CD14-positive monocyte (primary cell): ENCODE measurements around the gene PYGM. TPM values are rescaled to one million over a fixed set of nuclear protein-coding genes. Genes with fewer than 3 reads are reported as not detected.

Experiments used
- DNase-seq, 3 donors: peaks; one replicate each; pipeline ENCODE4 v3.0.0-alpha.2; 2011 to 2022
- H2AFZ ChIP-seq: 2 replicates; pipeline ENCODE4 v1.6.0; 2012; ENCODE audit warnings: mild to moderate bottlenecking, low read depth, low read length, inconsistent platforms; ENCODE audit not compliant: insufficient read depth, poor library complexity, severe bottlenecking
- H3K27ac ChIP-seq, 2 donors: 1 replicate in 1 of 2; 2 replicates in 1 of 2; pipeline ENCODE4 v1.5.1; 2012 to 2013; ENCODE audit warnings: low read length in 2 of 2, control low read depth in 1 of 2, inconsistent platforms in 1 of 2, low read depth in 1 of 2, mild to moderate bottlenecking in 1 of 2
- H3K27me3 ChIP-seq, 2 donors: one replicate each; pipeline versions ENCODE4 v1.6.0 to v1.6.1; 2011 to 2013; ENCODE audit warnings: low read length in 2 of 2; ENCODE audit not compliant: control insufficient read depth in 2 of 2, insufficient read depth in 2 of 2
- H3K36me3 ChIP-seq, 2 donors: replicated peaks in 1 of 2; 1 replicate in 1 of 2; 2 replicates in 1 of 2; pipeline versions ENCODE4 v1.5.1 to v1.6.1; 2012 to 2013; ENCODE audit warnings: low read length in 2 of 2, control low read depth in 1 of 2, inconsistent platforms in 1 of 2, mild to moderate bottlenecking in 1 of 2; ENCODE audit not compliant: insufficient read depth in 2 of 2, control insufficient read depth in 1 of 2
- H3K4me1 ChIP-seq, 2 donors: 1 replicate in 1 of 2; 2 replicates in 1 of 2; pipeline versions ENCODE4 v1.5.1 to v1.6.1; 2012 to 2013; ENCODE audit warnings: low read length in 2 of 2, control low read depth in 1 of 2, inconsistent platforms in 1 of 2, mild to moderate bottlenecking in 1 of 2, moderate library complexity in 1 of 2; ENCODE audit not compliant: insufficient read depth in 2 of 2, control insufficient read depth in 1 of 2
- H3K4me2 ChIP-seq: replicated peaks from 2 replicates; pipeline ENCODE3; 2012; ENCODE audit warnings: low read length, moderate library complexity, mild to moderate bottlenecking; ENCODE audit not compliant: poor library complexity, severe bottlenecking; ENCODE audit errors: extremely low read depth
- H3K4me3 ChIP-seq, 3 experiments: fragments of 200-600 bp in 1 of 3; sonication (generic) in 1 of 3; replicated peaks in 1 of 3; 1 replicate in 2 of 3; 2 replicates in 1 of 3; pipeline ENCODE4 v1.5.1; 2011 to 2013; ENCODE audit warnings: low read length in 3 of 3, mild to moderate bottlenecking in 3 of 3, control low read depth in 2 of 3, low read depth in 2 of 3, inconsistent platforms in 1 of 3, moderate library complexity in 1 of 3
- H3K79me2 ChIP-seq: 2 replicates; pipeline ENCODE4 v1.6.0; 2012; ENCODE audit warnings: mild to moderate bottlenecking, control low read depth, inconsistent platforms, low read length, moderate library complexity; ENCODE audit not compliant: insufficient read depth
- H3K9ac ChIP-seq: 2 replicates; pipeline ENCODE4 v1.6.0; 2017; ENCODE audit warnings: low read length, mild to moderate bottlenecking; ENCODE audit not compliant: insufficient read depth, poor library complexity, severe bottlenecking
- H3K9me3 ChIP-seq, 2 donors: replicated peaks in 1 of 2; 1 replicate in 1 of 2; 2 replicates in 1 of 2; pipeline versions ENCODE4 v1.5.1 to v1.6.1; 2012 to 2013; ENCODE audit warnings: low read length in 2 of 2, control low read depth in 1 of 2; ENCODE audit not compliant: control insufficient read depth in 1 of 2, insufficient read depth in 1 of 2
- H4K20me1 ChIP-seq: 2 replicates; pipeline ENCODE4 v1.6.0; 2012; ENCODE audit warnings: mild to moderate bottlenecking, low read length, control low read depth, moderate library complexity; ENCODE audit not compliant: insufficient read depth
- H3K27ac Mint-ChIP-seq, 7 donors: one replicate each; pipeline ENCODE4 v1.8.0; 2020; ENCODE audit warnings: mild to moderate bottlenecking in 7 of 7, mixed read lengths in 7 of 7, moderate library complexity in 6 of 7, inconsistent platforms in 2 of 7
- H3K27me3 Mint-ChIP-seq, 3 donors: one replicate each; pipeline ENCODE4 v1.8.0; 2021 to 2022; ENCODE audit warnings: low read depth in 3 of 3, mild to moderate bottlenecking in 3 of 3, mixed read lengths in 3 of 3, moderate library complexity in 3 of 3, inconsistent platforms in 1 of 3
- H3K36me3 Mint-ChIP-seq, 2 donors: one replicate each; pipeline ENCODE4 v1.8.0; 2020; ENCODE audit warnings: mixed read lengths in 2 of 2, inconsistent platforms in 1 of 2, mild to moderate bottlenecking in 1 of 2
- H3K4me1 Mint-ChIP-seq: one replicate; pipeline ENCODE4 v1.8.0; 2020; ENCODE audit warnings: mild to moderate bottlenecking, mixed read lengths
- H3K4me3 Mint-ChIP-seq, 2 donors: one replicate each; pipeline ENCODE4 v1.8.0; 2020; ENCODE audit warnings: mild to moderate bottlenecking in 2 of 2, mixed read lengths in 2 of 2, moderate library complexity in 1 of 2
- H3K9me3 Mint-ChIP-seq, 7 donors: one replicate each; pipeline ENCODE4 v1.8.0; 2020 to 2022; ENCODE audit warnings: mixed read lengths in 7 of 7, mild to moderate bottlenecking in 6 of 7, moderate library complexity in 6 of 7, inconsistent platforms in 2 of 7
- CTCF ChIP-seq: fragments of 200-600 bp; IDR thresholded peaks from one replicate; pipeline ENCODE4 v1.8.0; 2022; ENCODE audit warnings: antibody characterized with exemption, mild to moderate bottlenecking
- WGBS: methylation state at CpG from one replicate; pipeline ENCODE4 v1.1.5; 2013; ENCODE audit warnings: missing lambda C conversion rate; ENCODE audit not compliant: insufficient coverage; 5-methylcytosine and 5-hydroxymethylcytosine counted together
- intact Hi-C, 2 donors: fragments of 100-400 bp; cut with micrococcal nuclease; formaldehyde crosslinking; loops; one replicate each; pipeline versions ENCODE4 v1.15.0 to v1.15.1; 2023
- polyA plus RNA-seq, 3 donors: library from polyadenylated mRNA; depleted of rRNA in 1 of 3; unstranded in 2 of 3; stranded (reverse) in 1 of 3; fragments of 300-500 nt in 2 of 3; fragments of >200 nt in 1 of 3; fragmentation: Illumina TruSeq in 2 of 3; gene quantifications; 1 replicate in 2 of 3; 2 replicates in 1 of 3; pipeline ENCODE4 v1.2.3, GENCODE V29; 2012 to 2021

PYGM gene
- polyA plus RNA-seq, 3 donors: 0.05 to 1.8 TPM; not detected in 1

DNA sequence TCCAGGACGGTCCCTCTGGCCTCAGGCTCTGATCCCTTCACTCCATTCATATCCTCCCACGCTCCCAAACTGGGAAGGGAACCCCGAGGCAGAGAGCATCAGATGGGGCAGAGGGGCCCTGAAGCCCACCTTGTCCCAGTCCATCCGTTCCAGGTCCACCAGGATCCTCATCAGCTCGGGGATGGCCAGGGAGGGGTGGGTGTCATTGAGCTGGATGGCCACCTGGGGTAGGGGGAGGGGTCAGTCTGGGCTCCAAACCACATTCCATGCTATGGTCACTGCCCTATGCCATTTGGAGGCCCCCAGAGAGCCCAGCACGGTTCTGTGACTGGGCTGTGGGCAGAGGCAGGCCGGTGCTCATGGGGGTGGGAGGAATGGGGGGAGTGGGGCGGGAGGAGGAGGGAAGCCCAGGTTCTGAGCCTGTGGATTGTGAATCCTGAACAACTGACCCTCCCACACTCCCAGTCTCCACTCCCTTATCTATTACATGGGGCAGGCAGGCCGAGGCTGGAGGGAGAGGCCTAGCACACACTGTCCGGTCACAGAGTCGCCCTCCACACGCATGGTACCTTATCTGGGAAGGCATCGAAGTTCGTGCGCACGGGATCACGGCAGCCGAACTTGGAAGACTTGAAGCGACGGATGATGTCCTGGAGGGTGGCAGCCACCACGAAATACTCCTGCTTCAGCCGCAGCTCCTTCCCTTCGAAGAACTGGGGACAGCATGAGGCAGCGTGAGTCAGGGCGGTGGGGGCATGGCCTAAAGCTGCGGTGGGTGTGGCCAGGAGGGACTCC, 5.5 kb downstream of the PYGM start:
- no peak overlapping the region for H3K4me3 ChIP-seq
- no peak for TF ChIP-seq CTCF
- no peak overlapping the region for H2AFZ ChIP-seq
- Mint-ChIP-seq H3K4me3 (no peak overlapping the region), H3K27me3 (peaks cover 0 to 4% (median 2%) of the 10 kb centered on the region in 3 donors), H3K36me3 (peaks cover 12 to 21% of the 10 kb centered on the region in 2 donors), H3K9me3 (no peaks in the 10 kb centered on the region), H3K4me1 (no peaks in the 10 kb centered on the region), H3K27ac (no peak overlapping the region)
- 96% methylated on average over 20 of the region's 26 CpGs for WGBS
- no peak overlapping the region for H3K27ac ChIP-seq
- no peaks in the 10 kb centered on the region for H3K79me2 ChIP-seq
- no peaks in the 10 kb centered on the region for H3K4me1 ChIP-seq
- intact Hi-C loops: no loop called here
- H3K36me3 ChIP-seq: no peaks in the 10 kb centered on the region
- H3K27me3 ChIP-seq: no peaks in the 10 kb centered on the region
- H3K4me2 ChIP-seq: no peak overlapping the region
- H3K9ac ChIP-seq: no peak overlapping the region
- no peak for DNase-seq
- no peaks in the 10 kb centered on the region for H3K9me3 ChIP-seq
- H4K20me1 ChIP-seq: no peaks in the 10 kb centered on the region

GRCh38 chr11:64753380-64754123, 6.2 kb downstream of the PYGM start:
- intact Hi-C loops: no loop called here
- no peak overlapping the region for H3K27ac ChIP-seq
- H3K9ac ChIP-seq: no peak overlapping the region
- no peak for TF ChIP-seq CTCF
- H3K36me3 Mint-ChIP-seq: peaks cover 12 to 21% of the 10 kb centered on the region in 2 donors
- no peak overlapping the region for H2AFZ ChIP-seq
- H4K20me1 ChIP-seq: no peaks in the 10 kb centered on the region
- no peaks in the 10 kb centered on the region for H3K9me3 ChIP-seq
- H3K79me2 ChIP-seq: no peaks in the 10 kb centered on the region
- H3K27ac Mint-ChIP-seq: no peak overlapping the region
- no peaks in the 10 kb centered on the region for H3K4me1 Mint-ChIP-seq
- H3K4me2 ChIP-seq: no peak overlapping the region
- H3K4me3 ChIP-seq: no peak overlapping the region
- H3K27me3 ChIP-seq: no peaks in the 10 kb centered on the region
- no peaks in the 10 kb centered on the region for H3K4me1 ChIP-seq
- H3K4me3 Mint-ChIP-seq: no peak overlapping the region
- H3K27me3 Mint-ChIP-seq: peaks cover 0 to 4% (median 2%) of the 10 kb centered on the region in 3 donors
- no peaks in the 10 kb centered on the region for H3K9me3 Mint-ChIP-seq
- no peaks in the 10 kb centered on the region for H3K36me3 ChIP-seq
- 96% methylated on average over 38 of the region's 43 CpGs for WGBS
- DNase-seq: no peak
